GM19328 (cell line): ENCODE data around the gene CTRB1.

Source experiments
- ATAC-seq: cut with Tn5 transposase; IDR thresholded peaks from one replicate; pipeline ENCODE4 v1.9.1; 2021; ENCODE audit warnings: mild to moderate bottlenecking, moderate library complexity; ENCODE audit not compliant: unreplicated experiment

Gene CTRB1

DNA sequence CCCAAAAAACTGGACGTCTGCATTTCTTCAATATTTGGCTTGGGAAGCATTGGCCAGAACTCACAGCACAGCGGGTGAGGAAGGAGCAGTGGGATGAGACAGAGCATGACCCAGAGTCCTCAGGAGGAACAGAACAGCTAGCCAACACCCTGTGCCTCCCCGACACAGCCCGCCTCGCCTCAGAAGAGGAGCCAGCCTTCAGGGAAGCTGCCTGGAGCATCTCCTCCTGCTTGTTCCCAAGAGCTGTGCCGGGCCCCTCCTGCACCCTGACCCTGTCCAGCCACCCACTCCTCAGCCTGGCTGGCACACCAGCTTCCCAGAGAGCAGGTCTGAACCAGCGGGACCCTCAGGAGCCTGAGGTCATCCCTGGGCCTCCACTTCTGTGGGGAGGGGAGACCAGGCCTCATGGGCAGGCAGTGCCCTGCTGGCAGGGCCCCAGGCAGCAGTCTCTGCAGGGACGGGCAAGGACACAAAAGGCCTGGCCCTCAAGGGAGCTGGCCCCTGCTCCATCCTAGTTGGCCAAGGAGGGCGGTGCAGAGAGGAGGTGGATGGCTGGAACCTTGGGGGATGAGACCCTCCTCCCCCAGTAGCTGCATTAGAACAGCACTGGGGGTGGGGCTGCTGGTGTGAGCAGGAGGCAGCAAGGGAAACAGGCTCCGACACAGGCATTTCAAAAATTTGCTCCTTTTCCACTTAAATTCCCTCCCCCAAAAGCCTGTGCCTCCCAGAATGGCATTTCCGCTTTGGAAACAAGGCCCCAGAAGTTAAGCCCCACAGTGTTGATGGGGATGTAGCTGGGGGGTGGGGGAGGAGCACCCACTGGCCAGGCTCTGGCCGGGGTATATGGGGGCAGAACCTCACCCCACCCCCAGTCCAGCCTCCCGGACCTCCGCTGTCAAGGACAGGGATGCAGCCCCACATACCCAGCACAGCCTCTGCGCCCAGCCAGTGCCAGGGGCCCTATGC lies 34.4 kb downstream of the CTRB1 start:
- ATAC-seq, result no peak

DNA sequence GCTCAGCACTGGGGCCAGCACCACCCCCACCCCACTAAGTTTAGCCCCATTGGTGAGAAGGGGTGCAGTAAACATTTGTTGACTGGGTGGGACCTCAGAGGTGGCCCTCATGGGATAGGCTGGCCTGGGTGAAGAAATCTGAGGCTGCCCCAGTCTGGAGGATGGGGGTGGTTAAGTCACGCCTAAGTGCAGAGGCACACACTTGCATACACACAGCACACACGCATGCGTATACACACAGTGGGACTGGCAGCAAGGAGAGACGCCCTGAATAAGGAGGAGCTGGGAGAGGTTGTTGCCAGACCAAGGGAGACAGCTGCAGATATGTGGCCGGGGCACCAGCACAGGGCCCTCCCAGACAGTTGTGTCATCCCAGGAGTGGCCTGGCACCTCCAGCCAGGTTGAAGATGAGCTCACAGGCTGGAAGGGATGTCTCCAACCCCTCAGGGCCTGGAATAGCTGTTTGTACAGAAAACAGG lies 35.6 kb downstream of the CTRB1 start:
- ATAC-seq, result no peak

DNA sequence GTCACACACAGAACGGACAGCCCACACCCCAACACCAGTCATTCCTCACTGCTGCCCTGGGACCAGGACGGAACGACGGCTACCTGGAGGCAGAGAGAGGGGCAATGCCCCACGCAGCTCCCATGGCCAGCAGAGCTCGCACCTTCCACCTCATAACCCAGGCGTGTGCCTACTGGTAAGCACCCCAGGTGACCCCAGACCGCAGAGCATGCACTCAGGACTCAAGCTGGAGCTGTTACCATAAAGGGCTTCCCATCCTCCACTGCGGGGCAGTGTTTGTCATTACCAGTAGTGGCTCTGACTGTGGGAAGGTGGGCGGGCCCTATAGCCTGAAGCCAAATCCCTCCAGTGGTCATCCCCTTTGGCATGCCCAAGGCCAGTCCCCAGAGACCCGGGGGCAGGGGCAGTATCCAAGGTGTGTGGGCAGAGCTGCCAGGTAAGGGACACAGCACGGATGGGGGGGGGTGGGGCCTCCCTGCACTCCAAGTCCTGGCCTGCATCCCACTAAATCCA lies 37.3 kb downstream of the CTRB1 start:
- ATAC-seq, result no peak

DNA sequence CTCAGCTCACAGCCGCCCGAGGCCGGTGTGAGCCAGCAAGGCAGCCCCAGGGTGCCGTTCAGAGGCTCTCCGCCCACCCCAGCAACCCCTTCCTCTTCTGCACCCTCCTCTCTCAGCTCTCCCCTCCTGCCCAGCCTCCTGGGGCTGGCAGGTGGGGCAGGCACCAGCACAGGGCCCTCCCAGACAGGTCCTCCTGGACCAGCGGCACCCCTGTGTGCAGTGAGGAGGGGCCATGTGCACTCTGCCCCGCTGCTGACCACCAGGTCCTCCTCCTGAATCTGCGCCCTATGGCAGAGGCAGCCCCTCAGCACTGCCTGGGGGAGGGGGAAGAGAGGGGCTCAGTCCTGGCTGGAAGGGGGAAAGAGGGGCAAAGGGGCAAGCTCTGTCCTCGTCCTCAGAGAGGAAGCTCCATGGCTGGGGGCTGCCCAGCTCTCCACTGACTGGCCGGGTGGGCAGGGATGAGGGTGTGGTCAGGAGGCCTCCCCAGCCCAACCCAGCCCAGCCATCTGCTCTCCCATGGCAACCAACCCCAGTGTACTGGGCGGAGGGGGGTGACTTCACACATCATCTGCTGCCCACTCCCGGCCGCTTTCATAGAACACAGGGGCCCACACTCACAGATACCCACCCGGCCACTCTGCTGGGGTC lies 38.0 kb downstream of the CTRB1 start:
- no peak for ATAC-seq

DNA sequence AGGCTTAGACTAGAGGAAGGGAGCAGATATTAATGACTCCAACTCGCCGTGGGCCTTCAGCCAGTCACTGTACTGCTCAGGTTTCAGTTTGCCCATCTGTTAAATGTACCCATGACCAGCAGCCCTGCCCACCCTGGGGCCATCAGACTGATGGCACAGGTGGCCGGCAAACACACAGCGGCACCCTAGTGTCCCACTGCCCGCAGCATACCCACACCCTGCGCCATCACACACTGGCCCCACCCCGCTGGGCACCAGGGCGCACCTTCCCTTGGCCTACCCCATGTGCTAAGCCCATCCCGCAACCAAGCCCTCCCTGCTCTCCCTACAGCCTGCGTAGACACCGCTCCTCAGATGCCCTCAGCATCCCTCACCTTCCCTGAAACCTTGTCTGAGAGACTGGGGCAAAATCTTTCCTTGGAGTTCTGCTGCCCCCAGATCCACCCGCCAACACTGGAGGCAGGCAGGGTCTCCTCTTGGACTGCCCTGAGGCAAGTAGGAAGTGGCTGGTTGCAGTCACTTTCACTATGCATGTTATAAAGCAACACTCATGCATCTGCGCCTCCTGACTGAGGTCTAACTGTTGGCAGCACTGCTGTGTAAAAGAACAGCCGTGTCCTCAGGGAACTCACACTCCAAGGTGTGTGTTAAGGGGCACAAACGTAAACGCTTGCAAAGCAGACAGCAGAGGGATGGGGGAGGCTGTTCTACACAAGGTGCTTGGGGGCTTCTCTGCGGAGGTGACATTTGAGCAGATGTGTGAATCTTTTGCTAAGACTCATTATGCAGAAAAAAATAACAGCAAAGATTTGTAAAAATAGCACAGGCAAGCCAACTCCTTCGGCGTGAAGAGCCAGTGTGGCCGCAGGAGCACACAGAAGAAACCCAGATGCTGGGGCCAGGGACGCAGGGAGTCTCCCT lies 39.4 kb downstream of the CTRB1 start:
- ATAC-seq, result no peak

DNA sequence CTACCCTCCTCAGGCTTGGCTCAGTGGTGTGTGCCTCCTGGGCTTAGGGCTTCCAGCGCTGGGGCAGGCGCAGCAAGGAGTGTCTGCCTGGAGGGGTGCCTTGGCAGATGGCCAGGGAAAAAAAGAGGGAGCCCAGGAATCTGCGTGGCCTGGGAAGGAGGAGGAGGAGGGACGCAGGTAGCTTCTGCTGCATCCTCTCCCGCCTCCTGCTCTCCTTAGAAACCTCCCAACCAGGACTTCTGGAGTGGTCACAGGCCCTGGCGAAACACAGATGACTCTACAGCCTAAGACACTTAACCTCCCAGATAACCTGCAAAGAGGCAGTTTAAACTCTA lies 40.0 kb downstream of the CTRB1 start:
- no peak for ATAC-seq

DNA sequence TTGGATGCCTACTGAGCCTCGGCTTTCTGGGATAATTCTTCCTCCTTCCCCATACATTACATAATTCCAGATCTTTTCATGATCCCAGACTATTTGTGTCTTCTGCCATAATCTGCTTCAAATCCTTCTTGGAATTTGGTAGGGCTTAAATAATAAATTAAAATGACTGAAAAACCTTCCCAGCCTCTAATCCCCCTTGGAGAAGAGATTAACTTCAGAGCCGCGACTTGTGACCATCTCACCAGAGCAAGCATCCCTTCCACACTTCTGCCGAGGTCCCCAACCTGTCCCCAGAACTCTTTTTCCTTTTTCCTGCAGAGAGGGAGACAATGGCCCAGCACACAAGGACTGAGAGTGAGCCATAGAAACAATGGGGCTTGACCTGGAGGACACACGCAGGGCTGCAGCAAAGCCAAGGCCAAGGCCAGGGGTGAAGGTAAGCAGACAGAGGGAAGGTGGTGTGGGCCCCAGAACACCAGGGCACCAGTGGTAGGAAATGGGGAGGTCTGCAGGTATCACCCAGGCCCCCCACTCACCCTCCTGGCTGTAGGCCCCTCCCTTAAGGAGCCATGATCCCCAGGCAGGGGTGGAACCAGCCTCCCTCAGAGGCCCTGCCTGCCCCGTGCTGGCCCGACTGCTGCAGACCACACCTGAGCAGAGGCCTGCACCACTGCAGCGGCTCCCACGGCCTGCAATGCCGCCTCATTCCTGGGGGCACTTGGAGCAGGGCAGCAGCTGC lies 42.2 kb downstream of the CTRB1 start:
- no peak for ATAC-seq

DNA sequence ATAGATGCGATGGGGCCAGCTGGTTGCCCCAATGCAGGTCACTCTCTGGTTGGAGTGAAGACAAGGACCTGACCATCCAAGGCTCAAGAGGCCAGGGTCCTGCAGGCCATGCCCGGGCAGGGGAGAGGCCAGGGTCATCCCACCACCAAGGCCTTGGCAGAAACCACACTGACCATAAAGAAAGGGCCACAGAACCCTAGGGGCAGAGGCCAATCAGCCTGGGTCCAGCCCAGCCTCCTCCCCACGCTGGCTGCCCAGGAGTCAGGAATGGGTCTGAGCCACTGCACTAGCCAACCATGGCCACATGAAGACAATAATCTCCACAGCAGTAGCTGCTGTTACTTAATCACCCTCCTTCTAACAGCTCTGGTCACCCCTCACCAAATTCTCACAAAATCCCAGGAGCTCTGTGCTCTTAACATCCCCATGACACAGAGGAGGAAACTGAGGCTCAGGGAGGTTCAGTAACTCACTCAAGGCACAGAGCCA lies 42.8 kb downstream of the CTRB1 start:
- no peak for ATAC-seq

DNA sequence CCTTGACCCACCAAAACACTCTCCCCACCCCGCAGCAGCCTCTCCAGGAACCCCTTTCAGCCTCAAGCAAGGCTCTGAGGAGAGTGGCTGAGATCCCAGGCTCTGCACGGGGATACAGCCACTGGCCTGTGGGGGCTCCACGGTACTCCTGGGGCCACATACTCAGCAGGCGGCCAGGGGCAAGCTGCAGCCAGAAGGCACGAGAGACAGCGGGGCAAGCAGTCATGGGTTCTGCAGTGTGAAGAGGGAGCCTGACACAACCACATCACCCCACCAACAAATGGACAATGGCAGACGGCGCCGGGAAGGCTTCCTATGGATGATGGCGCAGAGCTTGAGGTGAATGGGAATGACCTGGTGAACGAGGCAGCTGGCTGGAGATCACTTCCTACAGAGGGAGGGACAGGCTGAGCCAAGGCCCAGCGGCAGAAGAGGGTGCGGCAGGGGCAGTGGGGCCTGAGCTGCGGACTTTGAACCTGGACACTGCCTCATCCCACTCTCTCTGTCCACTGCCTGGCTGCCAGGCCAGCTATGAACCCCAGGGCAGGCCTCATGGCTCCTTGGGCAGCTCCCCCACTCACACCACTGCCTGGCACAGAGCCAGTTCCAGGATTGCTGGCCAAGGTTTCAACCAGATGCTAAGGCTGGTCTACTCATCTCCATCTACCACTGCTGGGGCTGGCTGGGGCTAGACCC lies 43.5 kb downstream of the CTRB1 start:
- ATAC-seq, result no peak

DNA sequence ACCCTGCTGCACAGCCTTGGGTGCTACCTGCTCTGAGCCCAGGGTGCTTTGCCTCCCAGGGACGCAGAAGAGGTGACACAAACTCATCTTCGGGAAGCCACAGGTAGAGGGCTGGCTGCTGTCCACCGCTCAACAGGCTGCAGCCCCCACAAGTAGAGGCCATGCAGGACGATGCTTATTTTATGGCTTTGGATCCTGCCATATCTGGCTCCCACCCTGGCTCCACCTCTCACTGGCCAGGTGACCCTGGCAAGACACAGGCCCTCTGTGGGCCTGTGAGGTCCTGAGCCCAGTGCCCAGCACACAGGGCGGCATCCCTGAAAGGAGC lies 44.0 kb downstream of the CTRB1 start:
- no peak for ATAC-seq

DNA sequence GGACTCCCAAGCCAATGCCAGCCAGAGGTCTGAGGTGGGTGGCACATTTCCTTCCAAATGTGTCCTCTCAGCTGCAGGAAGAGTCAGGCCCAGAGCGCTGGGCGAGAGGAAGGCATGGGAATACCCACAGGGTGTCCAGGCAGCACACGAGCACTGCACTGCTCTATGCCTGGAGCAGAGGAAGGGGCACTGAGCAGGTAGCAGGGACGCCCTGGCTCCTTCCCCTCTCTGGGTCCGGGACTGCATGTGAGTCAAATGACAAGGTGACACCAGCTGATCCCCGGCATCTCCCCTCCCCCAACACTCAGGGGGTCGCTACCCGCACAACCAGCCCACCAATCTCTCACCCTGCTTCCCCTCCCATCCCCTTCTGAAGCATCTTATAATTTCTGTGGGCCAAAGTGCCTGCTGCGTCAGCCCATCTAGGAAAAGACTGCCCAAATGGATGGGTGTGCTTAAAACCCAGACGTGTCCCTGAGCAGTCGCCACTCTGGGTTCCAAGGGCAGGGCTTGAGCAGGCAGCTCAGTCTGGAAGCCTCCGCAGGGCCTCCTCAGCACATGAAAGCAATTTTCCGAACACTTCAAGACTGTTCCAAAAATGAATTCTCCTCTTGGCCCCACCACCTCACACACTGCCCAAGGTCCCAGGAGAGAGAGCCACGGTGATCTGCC lies 44.6 kb downstream of the CTRB1 start:
- ATAC-seq, result no peak

DNA sequence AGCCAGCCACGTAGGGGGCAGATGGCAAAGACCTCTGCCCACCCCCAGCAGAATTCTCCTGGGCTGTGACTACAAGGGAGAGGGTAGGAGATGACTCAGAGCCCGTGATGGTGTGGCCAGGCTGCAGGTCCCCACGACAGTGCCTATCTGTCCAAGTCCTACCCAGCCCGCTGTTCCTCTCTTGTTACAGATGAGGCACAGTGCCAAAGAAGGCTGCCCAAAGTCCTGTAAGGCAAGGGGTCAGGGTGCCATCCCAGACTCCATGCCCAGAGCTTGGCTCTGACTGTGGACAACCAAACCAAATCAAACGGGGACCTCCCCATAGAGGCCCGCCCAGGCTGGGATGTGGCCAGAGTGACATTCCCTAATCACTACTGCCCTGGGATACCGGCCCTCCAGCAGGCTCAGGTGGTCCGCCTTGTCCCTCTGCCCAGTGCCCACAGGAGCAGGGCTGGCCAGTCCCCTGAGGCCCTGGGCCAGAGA lies 45.2 kb downstream of the CTRB1 start:
- ATAC-seq, result no peak

DNA sequence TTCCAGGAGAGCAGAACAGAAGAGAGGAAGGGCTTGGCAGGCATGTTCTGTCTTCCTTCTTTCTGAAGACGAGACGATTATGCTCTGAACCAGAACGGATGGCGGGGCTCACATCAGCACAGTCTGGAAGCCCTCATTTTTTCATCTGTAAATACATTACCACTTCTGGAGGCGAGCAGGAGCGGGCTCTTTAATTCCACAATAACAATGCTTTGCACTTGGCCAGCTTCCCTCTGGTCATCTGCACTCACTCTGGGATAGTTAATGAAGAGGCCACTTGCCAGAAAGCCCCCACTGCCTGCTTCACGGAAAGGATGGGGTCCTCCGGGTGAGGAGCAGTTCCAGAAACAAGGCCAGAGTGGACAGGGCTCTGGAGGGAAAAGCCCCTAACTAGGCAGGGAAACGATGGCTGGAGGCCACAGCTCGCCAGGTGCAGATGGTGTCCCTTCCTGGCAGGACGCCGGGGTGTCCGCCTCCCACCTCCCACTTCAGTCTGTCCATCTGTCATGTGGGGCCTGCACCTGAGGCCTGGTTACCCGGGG lies 45.7 kb downstream of the CTRB1 start:
- no peak for ATAC-seq

DNA sequence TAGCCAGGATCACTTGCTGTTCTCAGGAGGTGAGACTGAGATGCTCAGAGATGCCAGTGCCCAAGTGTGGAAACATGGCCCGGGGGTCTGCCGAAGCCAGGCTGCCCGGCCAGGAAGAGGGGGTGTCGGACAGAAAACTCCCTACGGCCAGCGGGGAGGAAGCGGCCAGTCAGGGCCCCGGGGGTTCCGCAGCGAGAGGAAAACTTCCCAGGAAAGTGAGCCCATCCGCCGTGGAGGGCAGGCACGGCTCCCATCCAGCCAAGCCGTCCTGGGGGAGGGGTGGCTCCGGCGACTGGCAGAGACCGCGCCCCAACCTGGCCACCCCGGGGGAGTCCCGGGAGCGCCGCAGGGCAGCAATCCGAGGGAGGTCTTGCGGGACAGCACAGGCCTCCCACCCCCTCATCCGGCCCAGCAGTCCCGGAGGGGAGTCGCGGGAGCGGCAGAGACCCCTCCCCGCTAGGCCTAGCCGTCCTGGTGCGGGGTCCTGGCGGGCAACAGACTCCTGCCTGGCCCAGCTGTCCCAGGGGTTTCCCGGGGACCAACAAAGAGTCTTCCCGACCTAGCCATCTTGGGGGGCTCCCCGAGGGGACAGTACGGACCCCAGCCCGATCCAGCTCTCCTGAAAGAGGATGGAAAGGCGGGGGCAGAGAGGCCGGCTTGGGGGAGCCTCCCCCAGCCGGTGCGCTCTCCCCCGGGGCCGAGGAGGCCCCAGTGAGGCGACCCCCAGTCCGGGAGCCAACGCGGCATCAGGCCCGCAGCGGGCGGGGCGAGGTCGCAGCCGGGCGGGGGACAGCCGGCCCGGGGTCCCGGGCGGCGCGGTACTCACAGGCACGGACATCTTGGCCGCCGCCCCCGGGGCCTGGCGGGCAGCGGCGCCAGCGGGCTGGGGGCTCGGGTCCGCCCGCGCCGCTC lies 46.5 kb downstream of the CTRB1 start:
- ATAC-seq, result peak; percentile 46

DNA sequence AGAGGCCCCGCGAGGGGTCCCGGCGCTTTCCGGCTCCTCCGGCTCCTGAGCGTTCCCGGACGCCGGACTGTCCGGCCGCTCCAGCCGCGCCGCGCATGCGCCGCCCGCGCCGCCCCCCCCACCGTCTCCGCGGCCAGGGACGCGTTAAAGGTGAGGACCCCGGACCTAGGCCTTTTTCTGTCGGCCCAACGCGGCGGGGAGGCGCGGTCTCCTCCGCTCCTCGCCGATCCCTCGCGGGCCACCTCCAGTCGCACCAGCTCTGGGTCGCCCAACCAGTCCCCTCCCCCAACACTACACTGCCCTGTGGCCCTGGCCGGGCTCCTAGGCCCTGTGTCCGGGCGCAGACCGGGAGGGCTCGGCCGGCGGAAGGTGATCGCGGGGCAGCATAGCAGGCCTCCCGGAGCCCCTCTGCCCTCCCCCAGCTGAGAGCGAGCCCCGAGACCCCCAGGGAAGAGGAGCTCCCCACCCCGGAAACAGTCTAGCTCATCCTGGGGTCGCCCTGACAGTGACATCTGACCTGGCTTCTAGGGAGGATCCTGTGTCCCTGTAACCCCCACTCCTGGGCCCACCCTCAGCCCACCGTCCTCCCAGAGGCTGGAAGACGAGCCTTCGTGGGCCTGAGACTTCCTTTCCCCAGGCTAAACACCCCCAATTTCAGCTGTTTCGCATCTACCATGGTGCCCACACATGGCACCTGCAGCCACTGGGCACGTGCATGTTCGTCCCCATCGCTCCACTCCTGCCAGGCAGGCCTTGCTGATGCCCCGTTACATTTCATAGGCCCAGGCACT lies 47.3 kb downstream of the CTRB1 start:
- peak; percentile 69 for ATAC-seq

DNA sequence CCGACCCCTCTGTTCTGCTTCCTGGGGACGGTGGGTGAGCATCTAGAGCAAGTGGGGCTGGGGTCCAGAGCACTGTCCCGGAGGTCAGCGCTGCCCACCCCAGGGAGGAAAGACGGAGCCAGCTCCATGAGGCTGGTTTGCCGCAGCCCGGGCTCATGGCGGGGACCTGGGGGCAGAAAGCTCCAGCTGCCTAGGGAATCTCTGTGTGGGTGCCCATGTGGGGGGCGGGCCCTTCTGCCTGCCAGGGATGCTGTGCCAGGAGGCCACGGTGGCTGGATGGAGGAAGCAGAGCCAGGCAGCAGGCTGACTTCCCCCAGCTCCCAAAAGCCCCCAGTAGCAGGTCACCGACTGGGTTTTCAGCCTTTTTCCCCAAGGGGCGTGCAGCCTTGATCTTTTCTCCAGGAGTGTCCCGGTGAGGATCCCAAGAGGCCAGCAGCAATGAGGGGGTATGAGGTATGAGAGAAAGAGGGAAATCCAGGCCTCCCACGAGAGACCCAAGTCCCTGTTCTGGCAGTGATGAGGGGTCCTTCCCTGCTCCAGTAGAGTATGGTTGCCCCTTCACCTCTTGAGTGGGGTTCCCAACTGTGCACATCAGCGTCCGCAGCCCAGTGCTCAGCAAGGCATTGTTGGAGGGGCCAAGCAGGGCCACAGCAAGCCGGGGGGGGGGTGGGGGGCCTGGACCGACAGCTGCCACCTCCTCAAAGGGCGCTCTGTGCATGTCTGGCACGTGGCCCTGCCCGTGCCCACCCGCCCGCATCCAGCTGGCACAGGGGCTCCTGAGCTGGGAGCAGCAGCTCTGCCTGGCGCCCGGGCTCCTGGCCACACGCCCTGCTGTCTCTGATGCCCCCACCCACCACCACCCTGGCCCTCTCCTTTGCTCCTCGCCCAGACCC lies 48.2 kb downstream of the CTRB1 start:
- ATAC-seq, result no peak
